Skeletal muscle satellite cell (primary cell): ENCODE measurements around the gene NYAP1.
"Not testable (repeated sequence)": the region's sequence is repeated elsewhere in the genome, so short reads cannot be mapped to it uniquely, and the experiment has no call there.

Source experiments
- H3K27me3 ChIP-seq: 2 replicates; pipeline ENCODE4 v1.7.0; 2013; ENCODE audit warnings: low read length; ENCODE audit not compliant: control insufficient read depth, insufficient read depth
- H3K36me3 ChIP-seq: 2 replicates; pipeline ENCODE4 v1.7.0; 2013; ENCODE audit warnings: mild to moderate bottlenecking, control low read depth, low read length; ENCODE audit not compliant: insufficient read depth
- H3K4me1 ChIP-seq: 2 replicates; pipeline ENCODE4 v1.7.0; 2013; ENCODE audit warnings: low read length; ENCODE audit not compliant: control insufficient read depth, insufficient read depth
- H3K4me2 ChIP-seq: 2 replicates; pipeline ENCODE4 v1.7.0; 2013; ENCODE audit warnings: mild to moderate bottlenecking, low read length
- H3K4me3 ChIP-seq: 2 replicates; pipeline ENCODE4 v1.7.0; 2013; ENCODE audit warnings: low read length
- H3K9ac ChIP-seq: 2 replicates; pipeline ENCODE4 v1.7.0; 2013; ENCODE audit warnings: mild to moderate bottlenecking, low read depth, low read length, moderate library complexity
- H3K9me3 ChIP-seq: replicated peaks from 2 replicates; pipeline ENCODE4 v1.7.0; 2013; ENCODE audit warnings: mild to moderate bottlenecking, control low read depth, low read length

NYAP1 gene

GRCh38 chr7:100444311-100445278 is 39.1 kb upstream of the NYAP1 start:
- no peaks in the 10 kb centered on the region for H3K27me3 ChIP-seq
- peaks cover 33% of the 10 kb centered on the region for H3K4me1 ChIP-seq
- peak overlapping the region; percentile 19 for H3K9ac ChIP-seq
- no peaks in the 10 kb centered on the region for H3K9me3 ChIP-seq
- no peak overlapping the region for H3K4me3 ChIP-seq
- H3K4me2 ChIP-seq, result peak overlapping the region; percentile 19
- H3K36me3 ChIP-seq, result no peaks in the 10 kb centered on the region

GRCh38 chr7:100446040-100446439 is 37.7 kb upstream of the NYAP1 start:
- H3K4me3 ChIP-seq, result no peak overlapping the region
- no peaks in the 10 kb centered on the region for H3K9me3 ChIP-seq

GRCh38 chr7:100447363-100447762 is 36.4 kb upstream of the NYAP1 start:
- H3K9ac ChIP-seq, H3K4me2 ChIP-seq, H3K27me3 ChIP-seq, H3K9me3 ChIP-seq, H3K4me3 ChIP-seq, H3K36me3 ChIP-seq: not testable (repeated sequence)
- H3K4me1 ChIP-seq, result peaks cover 33% of the 10 kb centered on the region

More at GRCh38 chr7:100446040-100446439, 37.7 kb upstream of the NYAP1 start:
- Histone ChIP-seq H3K36me3 (no peaks in the 10 kb centered on the region), H3K4me2 (no peak overlapping the region), H3K27me3 (no peaks in the 10 kb centered on the region), H3K9ac (no peak overlapping the region), H3K4me1 (peaks cover 33% of the 10 kb centered on the region)

GRCh38 chr7:100449190-100449795 is 34.4 kb upstream of the NYAP1 start:
- no peak overlapping the region for H3K9ac ChIP-seq
- no peaks in the 10 kb centered on the region for H3K9me3 ChIP-seq
- no peaks in the 10 kb centered on the region for H3K27me3 ChIP-seq
- peaks cover 25% of the 10 kb centered on the region for H3K4me1 ChIP-seq
- no peaks in the 10 kb centered on the region for H3K36me3 ChIP-seq
- H3K4me2 ChIP-seq, result no peak overlapping the region
- no peak overlapping the region for H3K4me3 ChIP-seq

GRCh38 chr7:100452513-100452912 is 31.2 kb upstream of the NYAP1 start:
- no peaks in the 10 kb centered on the region for H3K27me3 ChIP-seq
- no peak overlapping the region for H3K4me2 ChIP-seq
- no peak overlapping the region for H3K9ac ChIP-seq
- H3K9me3 ChIP-seq, result no peaks in the 10 kb centered on the region
- H3K4me3 ChIP-seq, result no peak overlapping the region
- H3K36me3 ChIP-seq, result peaks cover 8% of the 10 kb centered on the region
- H3K4me1 ChIP-seq, result peaks cover 3% of the 10 kb centered on the region

- not testable (repeated sequence) for H3K4me3 ChIP-seq
These were observed 29.9 kb upstream of the NYAP1 start for GRCh38 chr7:100453854-100454253.

GRCh38 chr7:100455206-100455605 is 28.5 kb upstream of the NYAP1 start:
- Histone ChIP-seq H3K36me3 (peaks cover 8% of the 10 kb centered on the region), H3K27me3 (no peaks in the 10 kb centered on the region), H3K4me3 (no peak overlapping the region), H3K4me2 (no peak overlapping the region), H3K4me1 (peaks cover 3% of the 10 kb centered on the region), H3K9me3 (no peaks in the 10 kb centered on the region), H3K9ac (no peak overlapping the region)

More at GRCh38 chr7:100453854-100454253, 29.9 kb upstream of the NYAP1 start:
- not testable (repeated sequence) for H3K4me1 ChIP-seq, H3K9me3 ChIP-seq, H3K9ac ChIP-seq, H3K4me2 ChIP-seq, H3K36me3 ChIP-seq, H3K27me3 ChIP-seq

GRCh38 chr7:100456562-100456961 is 27.2 kb upstream of the NYAP1 start:
- no peak overlapping the region for H3K4me3 ChIP-seq
- H3K9ac ChIP-seq, result no peak overlapping the region
- H3K9me3 ChIP-seq, result no peaks in the 10 kb centered on the region
- H3K27me3 ChIP-seq, result no peaks in the 10 kb centered on the region
- H3K4me1 ChIP-seq, result no peaks in the 10 kb centered on the region
- H3K36me3 ChIP-seq, result peaks cover 8% of the 10 kb centered on the region
- H3K4me2 ChIP-seq, result no peak overlapping the region

GRCh38 chr7:100457033-100457432 is 26.7 kb upstream of the NYAP1 start:
- Histone ChIP-seq H3K36me3 (peaks cover 8% of the 10 kb centered on the region), H3K9me3 (no peaks in the 10 kb centered on the region), H3K9ac (no peak overlapping the region), H3K4me2 (no peak overlapping the region), H3K4me1 (no peaks in the 10 kb centered on the region), H3K4me3 (no peak overlapping the region), H3K27me3 (no peaks in the 10 kb centered on the region)

- Histone ChIP-seq H3K4me3 (no peak within 1 kb of the TSS), H3K4me1 (peaks cover 33% of the 10 kb centered on the region), H3K36me3 (peaks cover 14% of the 10 kb centered on the region), H3K4me2 (no peak within 1 kb of the TSS), H3K27me3 (no peaks in the 10 kb centered on the region), H3K9me3 (no peaks in the 10 kb centered on the region), H3K9ac (no peak within 1 kb of the TSS)
These were observed 19.5 kb upstream of the NYAP1 start, which contains the start of gene SPACDR for GRCh38 chr7:100464210-100464660. TSS of gene SPACDR (minus strand) at chr7:100464260. CDS start at chr7:100464025, 235 bp downstream.

GRCh38 chr7:100464791-100465190 is 18.9 kb upstream of the NYAP1 start:
- Histone ChIP-seq H3K4me2 (no peak overlapping the region), H3K4me1 (peaks cover 33% of the 10 kb centered on the region), H3K9ac (no peak overlapping the region), H3K36me3 (peaks cover 17% of the 10 kb centered on the region), H3K4me3 (no peak overlapping the region), H3K27me3 (no peaks in the 10 kb centered on the region), H3K9me3 (no peaks in the 10 kb centered on the region)
